Globus pallidus (tissue), 1 donor: ENCODE results near the gene ASTN2.

Source experiments
- DNase-seq: peaks from one replicate; pipeline ENCODE4 v3.0.0-alpha.2; 2015; ENCODE audit warnings: low spot score

Gene ASTN2

DNA sequence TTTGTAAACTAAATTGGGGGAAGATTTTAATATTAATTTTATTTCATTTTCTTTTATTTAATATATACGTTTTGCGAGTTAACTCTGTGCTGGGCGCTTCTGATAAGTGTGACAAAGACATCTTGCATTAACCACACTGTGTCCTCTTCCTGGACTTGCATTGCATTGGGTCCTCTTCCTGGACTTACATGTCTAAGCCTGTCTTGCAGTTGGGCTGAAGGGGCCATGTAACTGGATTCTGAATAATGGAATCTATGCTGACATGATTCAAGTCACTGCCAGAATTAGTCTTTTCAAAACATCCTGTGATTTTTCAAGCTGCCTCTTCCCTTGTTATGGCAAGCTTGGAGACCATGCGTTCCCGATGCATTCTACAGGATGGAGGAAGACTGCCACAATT lies 605.2 kb downstream of the ASTN2 start:
- DNase-seq, result no peak

DNA sequence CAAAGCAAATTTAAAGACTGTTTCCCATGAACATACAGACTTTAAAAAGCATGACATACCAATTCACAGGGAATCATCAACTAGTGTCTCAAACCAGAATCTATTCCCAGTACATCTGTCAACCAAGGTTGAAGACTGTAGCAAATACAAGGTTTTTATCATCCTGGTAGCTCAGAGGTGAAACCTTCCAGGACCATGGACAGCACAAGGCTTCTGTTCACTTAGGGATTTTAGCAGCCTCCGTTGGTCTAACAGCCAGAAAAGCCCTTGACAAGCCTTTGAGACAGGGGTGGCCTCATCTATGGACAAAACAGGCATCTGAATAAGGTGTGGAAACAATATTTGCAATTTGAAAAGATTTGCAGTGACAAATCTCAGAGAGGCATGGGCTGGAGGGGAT lies 608.8 kb downstream of the ASTN2 start:
- DNase-seq, result no peak

DNA sequence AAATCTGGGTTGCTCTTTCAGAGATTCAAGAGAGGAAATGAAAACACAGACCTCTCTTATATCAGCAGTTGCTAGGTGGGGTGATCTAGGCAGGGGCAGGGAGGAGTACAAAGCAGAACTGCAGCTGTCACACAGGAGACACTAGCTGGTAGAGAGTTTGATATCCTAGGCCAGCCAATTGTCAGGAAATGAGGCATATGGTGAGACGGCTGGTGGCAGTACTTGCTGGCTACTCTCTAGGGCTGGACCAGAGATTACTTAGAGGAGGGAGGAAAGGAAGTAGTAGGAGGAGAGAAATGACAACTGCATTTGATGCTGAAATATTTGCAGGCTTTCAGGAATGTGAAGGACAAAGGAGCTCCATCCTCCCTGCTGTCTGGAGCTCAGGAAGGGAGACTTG lies 614.0 kb downstream of the ASTN2 start:
- DNase-seq, result no peak

DNA sequence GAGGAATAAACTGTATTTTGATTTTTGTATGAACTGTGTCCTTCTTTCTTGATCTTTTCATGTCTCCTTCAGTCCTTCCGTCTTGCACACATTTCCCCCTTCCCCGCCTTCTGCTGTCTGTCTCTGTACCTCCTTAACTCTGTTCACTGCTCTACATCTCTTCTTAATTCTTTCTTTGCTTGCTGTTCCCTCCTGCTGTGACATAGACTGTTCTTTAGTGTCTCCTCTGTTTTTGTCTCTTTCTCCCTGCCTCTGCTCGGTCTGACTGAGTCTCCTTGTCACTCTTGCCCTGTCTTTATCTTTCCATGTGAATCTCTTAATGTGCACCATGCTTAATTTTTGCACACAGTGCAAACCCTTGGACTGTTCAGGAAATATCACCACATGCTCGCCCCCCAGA lies 614.8 kb downstream of the ASTN2 start:
- DNase-seq, result no peak

DNA sequence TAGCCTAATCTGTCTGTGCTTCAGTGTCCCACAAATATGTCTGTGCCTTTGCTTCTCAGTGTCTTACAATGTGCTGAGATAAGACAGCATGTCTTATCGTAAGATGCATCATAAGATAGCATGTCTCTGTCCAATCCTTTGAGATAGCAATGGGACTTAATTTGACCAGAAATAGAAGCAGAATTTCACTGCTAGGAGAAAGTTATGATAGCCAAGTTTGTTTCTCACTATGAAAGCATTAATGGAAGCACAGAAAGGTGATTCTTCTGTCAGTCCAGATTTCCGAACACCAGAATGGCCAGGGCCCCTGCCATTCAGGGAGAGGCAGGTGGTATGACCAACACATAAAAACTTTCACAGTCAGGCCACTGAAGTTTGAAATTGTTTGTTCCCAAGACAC lies 616.3 kb downstream of the ASTN2 start:
- DNase-seq, result no peak

DNA sequence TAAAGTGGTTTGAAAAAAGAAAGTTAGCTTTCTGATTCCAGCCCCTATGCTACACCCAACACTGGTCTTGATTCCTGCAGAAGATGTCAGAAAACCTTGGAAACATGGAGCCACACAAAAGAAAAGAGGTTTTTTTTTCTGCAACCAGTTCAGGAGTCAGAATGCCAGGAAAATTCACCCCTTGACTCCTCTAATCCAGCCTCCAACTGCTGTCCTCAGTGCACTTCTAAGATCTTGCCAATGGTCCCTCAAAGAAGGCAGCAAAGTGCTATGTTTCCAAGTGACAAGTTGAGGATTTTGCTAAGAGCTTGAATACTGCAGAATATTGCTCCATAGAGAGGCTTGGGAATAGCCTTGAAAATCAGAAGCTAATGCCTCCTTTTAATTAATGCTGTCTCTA lies 617.6 kb downstream of the ASTN2 start:
- DNase-seq, result no peak

DNA sequence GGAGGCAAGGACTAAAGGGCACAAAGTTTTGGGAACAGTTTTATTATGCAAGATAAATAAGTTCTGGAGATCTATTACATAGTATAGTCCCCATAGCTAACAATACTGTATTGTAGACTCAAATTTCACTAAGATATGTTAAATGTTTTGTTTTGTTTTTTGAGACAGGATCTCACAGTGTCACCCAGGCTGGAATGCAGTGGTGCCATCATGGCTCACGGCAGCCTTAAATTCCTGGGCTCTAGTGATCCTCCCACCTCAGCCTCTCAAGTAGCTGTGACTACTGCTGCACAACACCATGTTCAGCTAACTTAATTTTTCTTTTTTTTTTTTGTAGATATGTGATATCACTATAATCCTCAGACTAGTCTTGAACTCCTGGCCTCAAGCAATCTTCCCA lies 618.2 kb downstream of the ASTN2 start:
- DNase-seq, result no peak

DNA sequence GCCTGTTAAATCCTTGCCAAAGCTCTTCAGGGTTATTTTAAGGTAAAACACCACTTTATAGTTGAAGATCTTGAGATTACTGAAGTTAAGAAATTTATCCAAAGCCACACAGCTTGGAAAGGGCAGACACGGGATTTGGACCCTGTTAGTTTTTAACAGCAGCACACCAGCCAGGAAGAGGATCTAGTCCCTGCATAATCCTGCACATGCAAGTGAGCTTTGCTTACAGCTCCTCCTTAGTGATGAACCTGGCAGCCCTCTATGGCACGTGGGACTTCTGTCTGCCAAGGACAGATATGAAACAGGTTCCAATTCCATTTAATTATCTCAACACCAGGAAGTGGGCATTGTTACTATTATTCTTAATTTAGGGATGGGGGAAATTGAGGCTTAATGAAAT lies 619.0 kb downstream of the ASTN2 start:
- no peak for DNase-seq

DNA sequence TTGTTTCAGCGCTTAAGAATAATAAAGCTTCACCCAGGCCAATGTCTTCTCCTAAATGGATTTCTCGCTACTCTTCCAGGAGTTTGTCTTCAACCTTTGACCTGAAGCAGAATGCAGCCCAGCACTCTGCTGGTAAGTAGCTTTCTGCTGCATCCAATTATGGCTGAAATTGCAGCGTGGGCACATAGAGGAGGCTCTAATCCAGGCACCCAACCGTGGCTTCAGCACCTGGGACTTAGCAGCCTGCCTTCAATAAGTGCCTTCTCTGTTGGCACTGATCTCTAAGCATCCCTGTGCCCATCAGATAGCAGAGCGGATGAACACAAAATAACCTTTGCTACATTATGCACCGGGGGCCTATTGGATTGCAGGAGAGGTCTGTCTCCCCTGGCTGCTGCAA lies 622.6 kb downstream of the ASTN2 start:
- DNase-seq, result no peak

DNA sequence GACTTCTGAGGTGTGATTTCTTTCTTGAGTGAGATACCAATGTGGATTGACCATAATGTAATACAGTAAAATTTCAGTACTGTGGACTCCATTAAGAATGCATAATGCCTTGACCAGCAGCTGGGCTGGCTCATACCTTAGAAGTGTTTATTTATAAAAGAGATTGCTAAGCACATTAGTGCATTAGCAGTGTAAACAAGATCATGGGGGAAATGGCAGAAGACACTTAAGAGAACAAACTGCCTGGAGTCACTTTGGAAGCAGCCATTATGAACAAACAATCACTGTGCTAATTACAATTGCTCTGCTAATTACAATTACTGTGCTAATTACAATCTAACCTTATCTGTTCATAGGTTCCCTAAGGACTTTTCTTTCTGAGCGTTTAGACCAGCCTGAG lies 623.5 kb downstream of the ASTN2 start:
- no peak for DNase-seq

DNA sequence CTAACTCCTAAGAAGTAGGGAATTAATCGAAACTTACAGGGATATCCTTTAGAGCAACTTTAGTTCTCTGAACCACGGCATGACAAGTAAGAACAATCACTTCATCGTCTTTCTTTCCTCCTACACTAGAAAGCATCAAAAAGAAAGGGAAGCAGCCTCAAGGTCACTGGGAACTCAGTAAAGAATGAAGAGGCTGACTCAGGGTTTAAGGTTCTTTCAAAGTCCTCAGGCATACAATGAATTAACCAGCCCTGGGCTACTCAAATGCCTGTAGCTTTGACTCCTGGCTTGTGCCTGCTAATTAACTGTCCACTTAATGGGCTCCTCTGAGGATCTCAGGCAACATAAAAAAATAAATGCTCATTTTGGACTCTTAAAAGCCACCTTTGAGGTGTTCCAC lies 625.8 kb downstream of the ASTN2 start:
- no peak for DNase-seq

DNA sequence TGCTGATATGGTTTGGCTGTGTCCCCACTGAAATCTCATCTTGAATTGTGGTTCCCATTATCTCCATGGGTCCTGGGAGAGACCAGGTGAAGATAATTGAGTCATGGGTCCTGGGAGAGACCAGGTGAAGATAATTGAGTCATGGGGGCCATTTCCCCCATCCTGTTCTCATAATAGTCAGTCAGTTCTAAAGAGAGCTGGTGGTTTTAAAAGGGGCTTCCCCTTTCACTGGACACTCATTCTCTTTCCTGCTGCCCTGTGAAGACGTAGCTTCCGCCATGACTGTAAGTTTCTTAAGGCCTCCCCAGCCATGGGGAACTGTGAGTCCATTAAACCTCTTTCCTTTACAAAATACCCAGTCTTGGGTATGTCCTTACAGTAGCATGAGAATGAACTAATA lies 628.1 kb downstream of the ASTN2 start:
- DNase-seq, result no peak

DNA sequence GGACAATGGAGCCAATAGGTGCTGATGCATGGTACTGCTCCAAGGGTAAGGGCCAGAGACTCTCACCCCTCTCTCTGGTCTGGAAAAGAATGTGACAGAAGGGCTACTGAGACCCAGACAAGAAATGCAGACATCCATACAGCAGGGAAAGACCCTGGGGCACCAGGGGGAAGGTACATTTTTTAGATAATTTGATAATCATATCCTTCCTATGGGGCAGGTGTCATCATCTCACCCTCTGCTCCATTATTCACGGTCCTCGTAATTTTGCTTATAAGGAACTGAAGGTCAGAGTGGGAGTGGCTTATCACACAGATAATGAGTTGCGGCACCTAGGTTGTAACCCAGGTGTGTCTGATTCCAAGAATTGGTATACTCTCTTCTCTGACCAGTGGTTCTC lies 637.7 kb downstream of the ASTN2 start:
- no peak for DNase-seq

DNA sequence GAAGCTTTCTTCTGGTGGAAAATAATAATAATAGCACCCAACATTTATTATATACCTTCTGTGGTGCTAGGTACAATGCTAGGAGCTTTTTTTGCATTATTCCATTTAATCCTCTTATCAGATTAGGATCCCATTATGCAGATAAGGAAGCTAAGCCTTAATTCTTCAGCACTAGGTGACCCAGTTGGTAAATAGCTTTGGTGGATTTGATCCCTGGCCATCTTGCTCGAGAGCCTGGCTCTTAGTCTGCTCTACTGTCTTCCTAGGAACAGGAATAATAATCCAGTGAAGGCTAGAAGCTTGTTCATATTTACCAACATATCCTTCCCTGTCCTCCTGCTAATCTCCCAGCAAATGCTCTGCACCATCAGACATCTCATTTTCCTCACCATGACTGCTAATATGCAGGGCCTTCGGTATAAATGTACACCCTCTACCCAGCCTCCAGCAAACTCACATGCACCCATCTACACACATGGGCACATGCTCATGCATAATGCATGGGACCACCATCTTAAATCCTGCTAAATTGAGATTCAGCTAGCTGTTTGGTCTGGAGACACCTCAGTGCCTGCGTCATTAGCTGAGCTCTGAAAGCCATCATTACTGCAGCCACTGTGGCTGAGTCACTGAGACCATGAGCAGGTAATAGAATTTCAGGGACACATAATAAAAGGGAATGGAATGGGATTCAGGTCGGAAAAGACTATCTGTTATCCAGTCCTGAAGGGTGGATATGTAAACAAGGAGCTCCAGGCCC lies 640.3 kb downstream of the ASTN2 start:
- DNase-seq, result no peak

DNA sequence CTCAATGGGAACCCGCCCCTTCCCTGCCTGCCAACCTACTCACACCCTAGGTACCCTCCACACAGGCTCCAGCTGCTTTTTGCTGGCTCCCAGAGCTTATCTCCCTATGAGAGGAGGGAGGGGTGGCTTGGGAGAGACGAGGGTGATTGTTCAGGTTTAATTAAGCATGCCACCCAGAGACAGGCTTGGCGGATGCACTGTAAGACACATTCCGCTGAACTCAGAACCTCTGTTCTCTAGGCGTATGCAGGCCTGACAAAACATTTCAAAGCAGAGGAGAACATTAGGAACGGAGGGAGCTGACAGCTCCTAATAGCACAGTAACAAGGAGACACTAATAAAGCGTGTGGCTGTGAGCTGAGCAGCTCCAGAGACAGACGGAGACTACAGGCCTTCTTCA lies 647.6 kb downstream of the ASTN2 start:
- no peak for DNase-seq

DNA sequence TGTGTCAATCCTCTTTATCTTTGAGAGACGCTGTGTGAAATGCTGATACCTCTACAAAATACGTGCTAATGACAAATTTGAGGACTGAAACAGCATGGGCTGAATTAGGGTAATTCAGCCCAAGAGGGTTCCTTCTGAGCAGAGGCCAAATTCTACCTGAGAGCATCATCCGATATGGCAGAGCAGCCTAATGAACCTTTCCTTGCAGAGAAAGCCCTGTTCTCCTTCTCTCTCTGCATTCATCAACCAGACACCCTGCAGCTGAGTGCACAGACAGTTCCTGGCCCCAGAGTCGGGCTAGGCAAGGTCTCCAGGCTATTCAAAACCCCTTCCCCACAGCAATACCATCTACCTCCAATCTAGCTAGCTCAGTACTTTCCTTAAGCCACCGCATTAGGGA lies 649.8 kb downstream of the ASTN2 start:
- no peak for DNase-seq

DNA sequence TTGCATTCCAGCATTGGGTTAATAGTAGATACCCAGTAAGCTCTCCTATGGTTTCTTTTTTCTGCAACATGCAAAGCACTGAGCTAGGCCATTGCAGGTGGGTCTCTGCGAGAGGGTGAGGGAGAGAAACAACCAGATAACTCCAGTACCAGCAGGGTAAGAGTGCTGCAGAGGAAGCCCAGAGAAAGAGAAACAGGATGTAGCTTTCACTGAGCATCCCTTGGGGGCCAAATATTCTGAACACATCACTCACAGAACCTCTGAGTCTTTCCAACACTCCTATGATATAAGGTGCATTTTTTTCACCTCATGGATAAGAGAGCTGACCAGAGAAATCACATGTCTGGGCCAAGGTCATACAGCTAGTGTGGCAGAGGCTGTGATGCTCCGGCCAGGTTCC lies 651.1 kb downstream of the ASTN2 start:
- DNase-seq, result no peak

DNA sequence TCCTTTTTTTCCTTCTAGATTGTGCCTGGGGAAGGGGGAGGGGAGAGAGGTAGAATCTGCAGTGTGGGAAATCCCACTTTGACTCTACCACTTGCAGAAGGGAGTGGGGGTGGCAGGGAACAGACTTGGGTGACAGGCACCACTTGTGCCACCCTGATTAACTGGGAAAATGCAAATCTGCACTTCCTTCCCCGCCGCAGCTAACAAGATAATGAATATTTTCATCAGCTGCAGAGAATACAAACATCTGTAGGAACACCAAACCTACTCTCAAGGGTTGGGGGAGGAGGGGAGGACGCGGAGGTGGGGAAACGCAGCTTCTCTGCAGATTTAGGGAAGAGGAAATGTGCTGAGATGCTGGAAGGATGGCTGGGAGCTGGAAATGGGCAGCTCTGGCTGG lies 654.2 kb downstream of the ASTN2 start:
- no peak for DNase-seq

DNA sequence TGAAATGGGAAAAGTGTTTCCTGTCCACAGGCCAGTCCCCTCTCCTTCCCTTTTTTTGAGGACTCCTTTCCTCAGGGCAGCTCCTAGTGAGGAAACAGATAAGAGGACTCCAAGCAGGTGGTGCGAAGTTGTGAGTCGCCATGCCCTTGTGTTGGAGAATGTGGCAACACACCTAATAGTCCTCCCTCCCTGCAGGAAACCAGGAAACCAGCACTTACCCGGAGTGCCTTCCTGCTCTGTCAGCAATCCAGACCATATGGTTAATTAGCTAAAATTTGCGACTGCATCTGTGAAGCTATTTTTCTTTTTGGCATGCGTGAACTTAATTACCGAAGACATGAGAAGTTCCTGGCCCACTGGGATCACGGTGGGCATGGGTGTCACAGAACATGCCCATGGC lies 657.8 kb downstream of the ASTN2 start:
- DNase-seq, result no peak

DNA sequence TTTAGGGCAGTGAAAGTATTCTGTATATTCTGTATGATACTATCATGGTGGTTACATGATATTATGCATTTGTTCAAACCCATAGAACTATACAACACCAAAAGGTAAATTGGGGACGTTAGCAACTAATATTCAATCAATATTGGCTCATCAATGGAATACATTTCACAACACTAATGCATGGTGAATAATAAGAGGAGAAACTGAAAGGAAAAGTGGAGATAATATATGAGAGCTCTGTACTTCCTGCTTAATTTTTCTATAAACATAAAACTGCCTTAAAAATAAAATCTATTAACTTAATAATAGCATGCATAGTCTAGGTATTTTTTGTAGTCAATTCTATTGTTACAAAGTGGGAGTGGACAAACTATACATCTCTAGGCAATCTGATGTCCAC lies 661.5 kb downstream of the ASTN2 start:
- DNase-seq, result no peak

DNA sequence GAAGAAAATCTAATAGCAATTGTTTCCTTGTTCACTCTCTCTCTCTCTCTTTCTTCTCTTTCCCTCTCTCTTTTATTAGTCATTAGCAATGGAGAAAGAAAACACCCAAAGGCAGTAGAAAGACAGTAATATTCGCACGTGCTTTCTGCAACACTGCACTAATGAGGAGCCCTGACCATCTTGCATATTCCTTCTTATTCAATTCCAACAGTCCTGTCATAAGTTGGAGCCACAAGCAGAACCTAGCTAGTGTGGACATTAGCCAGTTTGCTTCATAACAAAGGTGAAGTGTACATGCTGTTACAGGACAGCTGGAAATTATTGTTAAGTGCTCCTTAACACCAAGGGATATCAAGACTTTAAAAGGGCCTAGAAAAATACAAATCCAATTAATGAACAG lies 664.3 kb downstream of the ASTN2 start:
- no peak for DNase-seq

DNA sequence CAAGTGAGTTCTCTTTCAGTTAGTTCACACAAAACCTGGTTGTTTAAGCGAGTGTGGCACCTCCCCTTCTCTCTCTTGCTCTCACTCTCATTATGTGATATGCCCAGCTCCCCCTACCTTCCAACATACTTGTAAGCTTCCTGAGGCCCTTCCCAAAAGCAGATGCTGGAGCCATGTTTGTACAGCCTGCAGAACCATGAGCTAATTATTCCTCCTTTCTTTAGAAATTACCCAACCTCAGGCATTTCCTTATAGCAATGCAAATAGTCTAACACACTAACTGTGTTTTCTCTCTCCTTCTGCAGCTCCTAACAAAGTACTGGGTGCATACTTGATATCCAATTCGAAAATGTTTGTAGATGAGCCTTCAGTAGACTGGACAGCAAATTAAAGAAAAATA lies 665.1 kb downstream of the ASTN2 start:
- DNase-seq, result no peak

DNA sequence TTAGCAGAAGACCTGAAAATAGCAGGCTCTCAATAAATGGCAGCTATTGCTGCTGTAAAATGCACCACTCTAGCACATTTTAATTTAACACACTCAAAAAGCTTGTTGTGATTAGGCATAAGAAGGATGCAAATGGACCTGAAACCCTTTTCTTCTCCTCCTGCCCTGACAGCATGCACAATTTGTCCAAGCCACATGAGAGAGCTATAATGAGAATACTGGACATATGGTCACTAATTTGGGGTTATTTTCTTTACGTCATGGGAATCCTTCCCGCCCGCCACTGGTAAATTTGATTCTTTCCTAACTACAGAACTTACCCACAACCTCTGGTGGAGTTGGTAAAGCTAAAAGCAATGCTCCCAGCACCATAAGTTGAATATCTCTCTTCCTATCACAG lies 665.7 kb downstream of the ASTN2 start:
- no peak for DNase-seq

DNA sequence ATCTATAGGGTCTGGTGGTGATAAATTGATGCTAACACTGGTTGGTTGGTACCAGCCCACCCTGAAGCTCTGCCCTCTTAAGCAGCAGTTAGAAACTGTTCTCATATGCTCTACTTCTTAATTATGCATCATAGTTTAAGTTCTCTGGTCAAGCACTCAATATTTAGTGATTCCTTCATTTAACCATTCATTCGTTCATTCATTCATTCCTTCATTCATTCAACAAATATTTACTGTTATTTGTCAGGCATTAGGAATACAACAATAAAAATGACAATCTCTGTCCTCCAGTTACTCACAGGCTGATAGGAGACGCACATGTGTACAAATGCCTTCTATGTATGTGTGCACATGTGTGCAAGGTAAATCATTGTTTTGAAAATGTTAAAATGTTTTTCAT lies 673.1 kb downstream of the ASTN2 start:
- no peak for DNase-seq
